ENCODE results near the gene GOLGA8M.
"Not testable (repeated sequence)": the region's sequence is repeated elsewhere in the genome, so short reads cannot be mapped to it uniquely, and the experiment has no call there.

GRCh38 chr15:28738590-28739292, 26.5 kb upstream of the GOLGA8M start:
- not testable (repeated sequence) for TF ChIP-seq CTCF (conservative IDR thresholded peaks at IDR 0.05 in 1 of 2, IDR thresholded peaks at IDR 0.05 in 1 of 2; ENCODE audit: extremely low read depth in 1 of 2, insufficient read depth in 1 of 2, low read depth in 1 of 2, low read length in 2 of 2); EZH2 (IDR thresholded peaks at IDR 0.05; ENCODE audit: borderline replicate concordance, low read length)

Data from mammary epithelial cell (primary cell).